Left renal pelvis (tissue), 4 donors: ENCODE measurements around the gene HPCAL1. TPM values are rescaled to one million over a fixed set of nuclear protein-coding genes. Genes with fewer than 3 reads are reported as not detected.

Experiments used
- DNase-seq, 4 donors: peaks; one replicate each; pipeline ENCODE4 v3.0.0-alpha.2; 2013; ENCODE audit warnings: low read depth in 4 of 4, low spot score in 3 of 4
- polyA plus RNA-seq, 4 donors: library from polyadenylated mRNA; unstranded; fragments of 120-200 nt; gene quantifications; one replicate each; pipeline ENCODE4 v1.2.1, GENCODE V29; 2013; ENCODE audit not compliant: insufficient read length in 4 of 4

The HPCAL1 gene
- polyA plus RNA-seq, 4 donors = 10.9 to 35.4 (median 23.2) TPM

DNA sequence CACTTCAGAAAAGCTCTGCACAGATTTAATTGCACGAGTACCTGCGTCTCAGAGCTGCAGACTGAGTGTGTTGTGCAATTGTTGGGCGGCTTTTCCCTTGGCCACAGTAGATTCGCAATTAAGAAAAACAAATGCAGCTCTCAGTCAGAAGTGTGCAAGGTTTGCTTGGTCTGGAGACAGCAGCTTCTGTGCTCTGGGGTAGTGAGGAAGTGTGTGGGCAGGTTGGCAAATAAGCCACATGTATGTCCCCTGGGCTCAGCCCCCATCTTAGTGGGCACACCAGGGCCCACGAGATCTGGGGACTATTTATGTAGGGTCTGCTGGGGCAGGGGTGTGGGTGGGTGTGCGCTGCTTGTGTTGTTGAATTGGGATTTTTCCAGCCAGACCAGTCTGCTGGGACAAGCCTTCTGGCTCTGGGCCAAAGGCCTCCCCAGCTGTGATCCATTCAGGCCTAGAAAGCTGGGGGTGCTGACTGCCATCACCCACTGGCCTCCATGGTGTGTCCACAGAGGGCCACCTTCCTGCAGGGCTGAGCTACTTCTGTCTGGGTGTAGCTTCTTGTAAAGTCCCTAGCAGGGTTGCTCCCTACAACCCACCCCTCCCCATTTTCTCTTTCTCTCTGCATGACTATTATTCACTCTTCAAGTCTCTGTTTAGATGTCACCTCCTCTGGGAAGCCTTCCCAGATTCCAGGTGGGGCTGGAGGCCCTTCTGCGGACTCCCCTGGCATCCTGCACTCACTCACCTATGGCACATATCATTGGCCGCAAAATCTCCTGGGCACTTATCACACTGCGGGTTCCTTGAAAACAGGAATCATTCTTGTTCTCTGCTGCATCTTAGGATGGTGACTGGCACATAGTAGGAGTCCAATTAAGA is 77.6 kb downstream of the HPCAL1 start:
- DNase-seq = no peak

DNA sequence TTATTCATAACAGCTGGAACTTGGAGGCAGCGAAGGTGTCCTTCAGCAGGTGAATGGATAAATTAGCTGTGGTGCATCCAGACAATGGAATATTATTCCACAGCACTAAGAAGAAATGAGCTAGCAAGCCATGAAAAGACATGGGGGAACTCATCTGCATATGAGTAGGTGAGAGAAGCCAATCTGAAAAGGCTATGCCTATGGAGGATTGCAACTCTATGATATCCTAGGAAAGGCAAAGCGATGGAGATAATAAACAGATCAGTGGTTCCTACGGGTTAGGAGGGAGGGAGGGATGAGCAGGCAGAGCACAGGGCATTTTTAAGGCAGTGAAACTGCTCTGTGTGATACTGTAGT is 79.3 kb downstream of the HPCAL1 start:
- DNase-seq = no peak

DNA sequence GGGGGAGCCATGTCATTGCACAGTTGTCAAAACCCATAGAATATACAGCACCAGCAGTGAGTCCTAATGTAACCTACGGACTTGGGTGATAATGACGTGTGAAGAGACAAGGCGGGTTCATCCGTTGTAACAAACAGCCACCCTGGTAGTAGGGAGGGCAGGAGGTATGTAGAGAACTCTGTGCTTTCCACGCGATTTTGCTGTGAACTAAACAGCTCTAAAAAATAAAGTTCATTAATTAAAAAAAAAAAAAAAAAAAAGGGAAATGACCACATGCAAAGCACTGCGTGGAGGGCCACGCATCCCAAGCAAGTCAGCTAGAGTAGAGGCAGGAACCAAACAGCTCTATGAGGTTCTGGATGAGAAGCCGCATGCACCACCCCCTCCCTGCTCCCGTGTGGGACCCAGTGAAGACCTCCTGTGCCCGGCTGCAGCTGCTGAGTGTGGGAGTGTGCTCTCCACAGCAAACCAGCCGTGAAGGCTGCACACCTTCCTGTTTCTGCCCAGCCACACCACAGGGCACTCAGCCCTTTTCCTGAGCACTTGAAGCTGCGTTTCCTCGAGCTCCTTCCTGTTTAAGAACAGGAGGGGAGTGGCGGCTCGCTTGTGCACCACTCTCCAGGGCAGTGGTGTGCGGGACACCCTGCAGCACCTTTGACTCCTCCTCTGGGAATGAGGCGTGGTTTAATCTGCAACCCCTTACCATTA is 79.8 kb downstream of the HPCAL1 start:
- DNase-seq = peak; percentile 24 to 48 (median 34)

DNA sequence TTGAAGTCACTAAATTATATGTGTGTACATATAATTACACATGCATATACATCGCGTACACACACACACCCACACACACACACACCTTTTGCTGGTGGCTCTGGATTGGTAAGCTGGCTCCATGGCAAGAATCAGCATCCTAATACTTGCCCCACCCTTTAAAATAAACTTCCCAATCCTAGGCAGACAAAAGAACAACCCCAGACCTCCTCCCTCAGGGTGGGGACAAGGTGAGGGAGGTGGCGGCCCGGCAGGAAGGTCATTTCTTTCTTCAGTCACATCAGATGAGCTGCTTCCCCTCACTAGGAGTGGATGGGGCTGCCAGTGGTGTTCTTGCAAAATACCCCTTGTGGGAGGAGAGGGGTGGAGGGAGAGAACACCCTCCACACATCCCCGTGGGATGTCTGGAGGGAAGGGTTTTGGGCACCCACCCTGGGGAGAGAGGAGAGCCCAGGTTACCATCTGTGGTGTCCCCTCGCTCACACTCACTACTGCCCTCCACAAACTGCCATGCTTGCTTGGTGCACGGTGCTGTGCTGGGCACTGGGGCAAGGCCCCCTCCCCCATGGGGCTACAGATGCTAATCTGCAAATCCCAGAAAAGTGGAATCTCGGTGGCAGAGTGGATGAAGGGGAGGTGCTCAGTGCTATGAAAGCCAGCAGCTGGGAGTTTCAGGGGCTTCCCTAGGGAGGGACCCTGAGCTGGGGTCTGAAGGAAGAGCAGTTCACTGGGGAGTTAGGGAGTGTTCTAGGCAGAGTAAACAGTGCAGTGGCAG is 81.4 kb downstream of the HPCAL1 start:
- no peak for DNase-seq

DNA sequence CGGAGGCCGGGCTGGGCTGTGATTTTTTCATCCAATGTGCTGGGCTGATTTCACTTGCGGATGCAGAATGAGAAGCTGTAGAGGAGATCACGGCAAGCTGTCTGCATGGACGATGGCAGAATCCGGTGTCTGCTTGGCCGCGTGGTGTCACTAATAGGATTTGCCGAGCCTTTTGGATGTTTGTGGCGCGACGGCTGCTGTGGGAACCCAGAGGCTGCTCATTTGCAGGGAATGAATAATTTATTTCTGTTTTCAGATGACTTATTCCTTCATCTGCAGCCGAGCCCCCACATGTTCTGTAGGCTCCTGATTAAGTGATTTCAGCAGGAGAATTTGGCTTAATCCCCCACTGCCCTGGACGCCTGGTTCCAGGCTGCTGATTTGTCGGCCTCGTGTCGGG is 82.8 kb downstream of the HPCAL1 start:
- no peak for DNase-seq

DNA sequence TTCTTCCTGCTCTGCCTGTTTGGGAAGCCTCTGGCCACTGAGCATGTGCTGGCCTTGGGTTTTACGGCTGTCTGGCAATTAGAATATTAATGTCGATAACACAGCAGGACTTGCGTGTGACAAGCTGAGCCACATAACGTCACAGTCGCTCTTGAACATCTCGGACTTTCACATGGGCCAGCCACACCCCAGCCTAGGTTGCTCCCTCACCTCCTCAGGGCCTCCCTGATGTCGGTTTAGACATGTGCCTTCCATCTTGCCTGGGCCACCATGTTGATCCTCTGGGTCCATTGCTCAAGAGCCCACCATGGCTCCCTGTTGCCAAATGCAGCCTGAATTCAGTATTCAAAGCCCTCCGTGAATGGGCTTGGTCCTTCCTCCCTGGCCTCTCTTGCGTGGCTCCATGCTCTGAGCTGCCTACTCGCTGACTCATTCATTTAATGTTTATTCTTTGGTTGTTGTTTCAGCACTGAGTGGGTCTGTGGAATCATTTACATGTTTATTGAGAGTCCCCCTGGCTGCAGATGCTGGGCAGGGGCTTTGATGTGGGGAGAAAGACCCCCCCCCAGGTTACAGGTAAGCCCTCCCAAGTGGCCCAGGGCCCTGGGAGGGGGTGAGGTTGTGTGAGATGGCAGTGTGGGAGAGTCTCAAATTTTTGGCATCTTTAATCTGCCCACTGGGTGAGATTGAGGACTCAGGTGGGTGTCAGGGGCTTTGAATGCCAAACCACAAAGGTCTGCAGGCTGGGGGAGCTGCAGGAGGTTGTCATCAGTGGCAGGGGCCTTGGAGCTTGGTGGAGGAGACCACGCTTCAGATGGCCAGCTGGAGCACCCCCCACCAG is 83.4 kb downstream of the HPCAL1 start:
- no peak for DNase-seq

DNA sequence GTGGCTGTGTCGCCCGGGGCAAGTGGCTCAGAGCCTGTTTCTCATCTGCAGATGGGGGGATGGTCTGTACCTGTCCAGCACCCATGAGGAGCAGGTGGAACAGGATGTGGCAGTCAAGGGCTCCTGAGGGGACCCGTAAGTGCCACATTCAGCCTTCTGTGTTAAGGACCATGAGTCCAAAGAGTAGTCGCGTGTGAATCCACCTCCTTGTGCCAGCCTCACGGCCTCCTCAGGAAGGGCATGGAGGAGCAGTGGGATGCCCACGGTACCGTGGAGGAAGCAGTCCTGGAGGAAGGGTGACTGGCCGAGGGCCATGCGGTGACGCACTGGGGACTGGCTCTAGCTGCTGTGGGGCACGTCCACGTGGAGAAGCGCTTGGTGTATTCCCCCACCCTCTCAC is 84.3 kb downstream of the HPCAL1 start:
- no peak for DNase-seq

DNA sequence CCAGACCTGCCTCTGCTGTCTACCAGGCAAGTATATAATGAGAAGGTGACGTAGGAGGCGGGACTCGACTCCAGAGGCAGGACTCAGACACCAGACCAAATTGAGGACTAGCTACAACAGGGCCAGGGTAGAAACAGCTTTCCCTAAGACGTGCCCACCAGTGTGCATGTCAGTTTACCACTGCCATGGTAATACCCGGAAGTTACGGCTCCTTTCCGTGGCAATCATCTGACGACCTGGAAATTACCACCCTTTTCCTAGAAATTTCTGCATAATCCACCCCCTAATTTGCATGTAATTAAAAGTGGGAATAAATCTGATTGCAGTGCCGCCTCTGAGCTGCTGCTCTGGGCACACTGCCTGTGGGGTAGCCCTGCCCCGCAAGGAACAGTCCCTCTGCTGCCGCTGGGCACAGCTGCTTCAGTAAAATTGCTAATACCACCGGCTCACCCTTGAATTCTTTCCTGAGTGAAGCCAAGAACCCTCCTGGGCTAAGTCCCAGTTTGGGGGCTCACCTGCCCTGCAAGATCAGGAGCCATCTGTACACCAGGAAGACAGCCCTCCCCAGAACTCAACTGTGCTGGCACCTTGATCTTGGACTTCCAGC is 86.4 kb downstream of the HPCAL1 start:
- no peak for DNase-seq

DNA sequence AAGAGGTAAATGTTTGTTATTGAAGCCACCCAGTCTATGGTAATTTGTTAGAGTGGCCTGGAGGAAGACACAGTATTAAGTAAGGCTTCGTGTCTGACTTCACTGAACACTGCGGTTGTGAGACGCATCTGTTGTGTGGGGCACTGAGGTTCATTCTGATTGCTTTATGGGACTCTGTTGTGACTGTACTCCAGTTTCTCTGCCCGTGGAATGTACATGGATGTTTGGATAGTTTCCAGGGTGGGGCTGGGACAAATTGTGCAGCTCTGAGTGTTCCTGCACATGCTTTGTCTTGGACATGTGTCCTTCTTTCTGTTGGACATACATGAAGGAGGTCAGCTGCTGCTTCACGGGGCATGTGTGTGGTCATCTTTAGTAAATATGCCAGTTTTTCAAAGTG is 86.9 kb downstream of the HPCAL1 start:
- DNase-seq = no peak

DNA sequence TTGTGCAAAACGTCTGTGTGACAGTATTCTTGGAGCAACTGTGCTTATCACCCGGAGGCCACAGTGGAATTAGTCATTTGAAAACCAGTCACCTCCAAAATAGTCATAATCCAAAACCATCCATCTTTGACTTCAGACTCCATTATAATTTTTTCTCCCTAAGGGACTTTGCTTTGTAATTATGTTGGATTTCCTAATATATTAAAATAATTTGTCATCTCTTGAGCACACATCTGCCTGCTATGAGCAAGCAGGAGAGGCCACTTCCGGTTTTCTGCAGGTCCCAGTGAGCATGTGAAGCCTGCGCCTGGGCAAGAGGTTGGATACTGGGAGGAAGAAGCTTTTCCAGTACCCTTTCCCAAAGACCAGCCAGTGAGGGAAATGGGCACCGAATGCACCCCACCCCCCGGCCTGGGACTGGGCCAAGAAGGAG is 87.7 kb downstream of the HPCAL1 start:
- DNase-seq = no peak

DNA sequence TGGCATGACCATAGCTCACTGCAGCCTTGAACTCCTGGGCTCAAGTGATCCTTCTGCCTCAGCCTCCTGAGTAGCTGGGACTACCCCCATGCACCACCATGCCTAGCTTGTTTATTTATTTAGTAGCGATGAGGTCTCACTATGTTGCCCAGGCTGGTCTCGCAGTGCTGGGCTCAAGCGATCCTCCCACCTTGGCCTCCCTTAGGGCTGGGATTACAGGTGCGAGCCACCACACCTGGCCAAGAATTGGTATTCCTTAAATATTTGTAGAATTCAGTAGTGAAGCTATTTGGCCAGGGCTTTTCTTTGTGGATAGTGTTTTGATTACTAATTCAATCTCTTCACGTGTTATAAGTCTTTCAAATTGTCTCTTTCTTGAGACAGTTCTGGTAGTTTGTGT is 89.4 kb downstream of the HPCAL1 start:
- no peak for DNase-seq

DNA sequence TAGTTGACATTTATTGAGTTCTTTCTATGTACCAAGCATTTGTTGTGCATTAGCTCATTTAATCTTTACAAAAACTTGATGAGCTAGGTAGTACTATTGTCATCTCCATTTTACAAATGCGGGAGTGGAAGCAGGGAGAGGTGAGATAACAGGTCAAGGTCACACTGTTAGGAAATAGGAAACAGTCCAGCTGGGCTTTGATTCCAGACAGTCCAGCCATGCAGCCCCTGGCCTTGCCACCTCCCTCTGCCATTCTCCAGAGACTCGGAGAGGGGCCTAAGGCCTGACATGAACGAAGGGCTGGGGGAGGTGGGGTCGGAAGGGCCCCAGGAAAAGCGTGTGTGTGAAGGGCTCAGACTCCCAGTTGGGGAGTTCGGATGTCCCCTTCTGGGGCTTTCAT is 89.8 kb downstream of the HPCAL1 start:
- no peak for DNase-seq

DNA sequence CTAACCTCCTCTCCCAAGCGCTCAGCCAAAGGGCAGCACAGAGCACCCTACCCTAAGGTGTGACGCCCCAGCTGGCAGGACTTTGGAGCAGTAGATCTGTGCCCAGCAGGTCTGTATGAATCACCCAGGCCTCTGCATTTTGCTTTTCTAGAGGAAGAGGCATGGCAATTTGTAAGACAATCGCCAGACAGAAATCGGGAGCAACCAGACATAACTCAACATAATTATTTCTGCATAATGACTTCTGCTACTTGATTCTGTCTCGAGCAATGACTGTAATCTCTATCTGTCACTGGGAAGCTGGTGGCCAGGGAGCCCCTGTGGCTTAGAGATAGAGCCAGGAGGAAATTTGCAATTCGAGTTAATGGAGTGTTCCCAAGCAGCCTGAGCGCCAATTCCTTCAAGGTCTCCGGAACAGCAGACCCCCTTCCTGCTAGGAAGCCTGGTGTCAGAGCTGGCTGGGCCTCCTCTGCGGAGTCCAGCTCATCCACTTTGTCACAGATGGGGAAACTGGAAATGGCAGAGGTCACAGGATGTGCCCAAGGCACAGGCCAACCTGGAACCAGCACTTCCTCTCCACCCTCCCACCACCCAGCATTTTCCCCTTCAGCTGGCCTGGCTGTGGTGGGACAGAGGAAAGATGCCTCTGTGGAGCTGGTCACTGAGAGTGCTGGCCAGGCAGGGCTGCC is 90.4 kb downstream of the HPCAL1 start:
- DNase-seq = no peak

DNA sequence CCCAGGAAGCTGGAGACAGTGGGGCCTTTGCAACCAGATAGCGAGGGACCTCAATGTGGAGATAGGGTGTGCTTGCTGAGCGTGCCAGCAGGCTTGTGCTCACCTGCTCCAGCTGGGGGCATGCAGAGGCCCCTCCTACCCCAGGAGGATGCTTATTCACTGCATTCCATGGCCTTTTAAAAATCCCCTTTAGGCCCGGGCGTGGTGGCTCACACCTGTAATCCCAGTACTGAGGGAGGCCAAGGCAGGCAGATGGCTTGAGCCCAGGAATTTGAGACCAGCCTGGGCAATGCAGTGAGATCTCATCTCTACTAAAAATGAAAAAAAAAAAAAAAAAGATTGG is 90.9 kb downstream of the HPCAL1 start:
- DNase-seq = no peak

DNA sequence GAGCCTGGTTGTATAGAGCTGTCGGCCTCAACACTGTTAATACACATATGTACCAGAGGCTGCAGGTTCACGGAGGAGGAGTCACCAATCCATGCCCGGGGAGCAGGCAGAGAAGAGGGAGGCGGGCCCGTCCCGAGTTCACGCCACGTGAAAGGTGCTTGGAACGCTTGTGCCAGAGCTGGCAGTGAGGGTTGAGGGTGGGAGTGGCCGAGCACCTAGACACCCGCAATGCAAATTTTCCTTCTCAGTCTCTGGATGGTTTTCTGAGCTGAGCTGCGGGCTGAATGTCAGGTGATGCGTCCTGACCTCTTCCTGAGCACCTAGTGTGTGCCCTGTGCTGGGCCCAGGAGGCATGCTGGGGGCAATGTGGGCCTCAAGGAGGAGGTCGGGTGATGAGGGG is 93.2 kb downstream of the HPCAL1 start:
- DNase-seq = no peak

DNA sequence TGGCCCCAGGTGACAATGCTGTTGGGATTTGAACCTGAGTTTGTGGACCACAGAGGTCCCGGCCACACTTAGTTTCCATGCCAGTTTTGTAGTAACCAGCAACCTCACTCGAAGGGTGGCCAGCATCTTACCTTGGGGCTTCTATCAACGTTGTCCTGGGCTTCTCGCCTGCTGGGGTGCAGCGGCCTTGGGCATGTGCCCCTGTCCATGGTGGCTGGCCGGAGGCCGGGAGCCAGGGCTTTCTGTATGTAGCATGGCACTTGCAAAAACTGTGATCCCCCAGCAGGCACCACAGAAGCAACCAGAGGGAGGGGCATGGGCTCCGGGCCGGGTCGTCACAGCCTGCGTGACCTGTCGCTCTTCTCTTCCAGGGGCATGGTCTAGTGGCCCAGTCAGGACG is 93.8 kb downstream of the HPCAL1 start:
- no peak for DNase-seq

DNA sequence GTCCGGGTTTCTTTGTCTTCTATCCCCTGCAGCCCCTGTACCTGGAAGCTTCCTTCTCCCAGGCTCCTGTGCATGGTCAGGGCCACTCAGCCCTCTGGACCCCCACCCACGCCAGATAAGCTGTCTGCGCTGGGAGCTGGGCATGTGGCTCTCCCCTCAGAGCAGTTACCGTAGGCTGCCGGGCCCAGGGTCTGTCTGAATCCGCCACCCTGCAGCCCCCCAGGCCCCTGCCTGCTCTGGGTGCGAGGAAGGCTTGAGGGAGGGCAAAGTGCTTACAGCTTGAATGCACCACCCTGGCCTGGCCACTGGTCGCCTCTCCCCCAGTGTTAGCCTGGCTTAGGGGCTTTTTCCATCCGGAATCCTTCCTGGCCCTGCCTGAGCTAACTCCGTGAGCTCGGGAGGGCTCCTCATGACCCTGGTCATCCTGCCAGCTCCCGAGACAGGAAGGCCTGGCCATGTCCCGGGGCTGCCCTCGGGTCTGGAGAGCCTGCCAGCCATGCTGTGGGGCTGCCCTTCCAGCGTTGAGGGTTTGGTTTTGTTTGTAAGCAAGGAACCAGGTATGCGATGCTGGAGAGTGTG is 94.7 kb downstream of the HPCAL1 start:
- DNase-seq = no peak

DNA sequence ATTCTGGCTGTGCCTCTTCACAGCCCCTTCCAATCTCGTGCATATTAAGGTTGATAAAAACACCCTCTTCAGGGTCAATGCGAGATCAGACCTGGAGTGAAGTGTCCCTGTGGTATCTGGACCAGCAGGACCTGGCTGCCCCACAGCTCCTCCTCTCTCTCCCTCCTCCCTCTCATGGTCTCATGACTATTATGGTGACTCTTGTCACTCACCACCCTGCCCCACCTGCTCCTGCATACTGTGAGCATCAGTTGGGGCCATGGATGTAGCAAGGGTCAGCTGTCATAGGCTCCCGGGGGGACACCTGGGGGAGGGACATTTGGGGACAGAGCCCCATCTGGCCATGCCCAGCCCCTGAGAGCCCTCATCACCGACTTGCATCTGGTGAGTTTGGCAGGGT is 95.2 kb downstream of the HPCAL1 start:
- DNase-seq = no peak

DNA sequence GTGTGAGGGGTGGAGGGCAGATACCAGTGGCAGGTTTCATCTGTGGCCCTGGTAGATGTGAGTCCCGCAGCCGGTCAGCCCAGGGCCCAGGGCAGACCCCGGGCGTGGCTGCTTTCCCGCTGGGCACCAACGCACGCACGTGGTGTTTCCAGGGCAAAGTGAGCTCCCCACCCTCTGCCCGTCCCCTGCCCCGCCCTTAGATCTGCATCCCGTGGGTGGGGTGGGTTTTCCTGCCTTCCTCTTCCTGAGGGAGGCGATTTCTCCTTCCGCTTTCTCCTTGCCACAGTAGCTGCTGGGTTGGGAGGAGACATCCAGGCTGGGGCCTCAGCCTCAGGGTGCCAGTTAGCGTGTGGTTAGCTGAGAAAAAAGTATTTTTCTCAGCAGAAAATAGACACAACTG is 95.8 kb downstream of the HPCAL1 start:
- no peak for DNase-seq
